Activated CD4-positive, alpha-beta memory T cell treated with anti-CD3 and anti-CD28 coated beads for 36 hours (primary cell): Measurements from ENCODE around the gene EMCN. TPM values are rescaled to one million over a fixed set of nuclear protein-coding genes. Genes with fewer than 3 reads are reported as not detected.
"Not testable (repeated sequence)": the region's sequence is repeated elsewhere in the genome, so short reads cannot be mapped to it uniquely, and the experiment has no call there.

Experiments used
- CTCF ChIA-PET: fragments of 350-600 bp; sonication (Branson Sonifier 250); formaldehyde crosslinking; loops from one replicate; lab custom pipeline; 2021; ENCODE audit warnings: antibody characterized with exemption, inconsistent platforms; lab: Charles Lee
- POLR2A ChIA-PET: fragments of 350-600 bp; sonication (Branson Sonifier 250); formaldehyde crosslinking; loops from one replicate; lab custom pipeline; 2021; ENCODE audit warnings: antibody characterized with exemption; lab: Charles Lee
- DNase-seq: peaks from one replicate; pipeline ENCODE4 v3.0.0-alpha.2; 2020
- H3K27ac Mint-ChIP-seq: one replicate; pipeline ENCODE4 v1.8.0; 2021; ENCODE audit warnings: mixed read lengths
- H3K27me3 Mint-ChIP-seq: one replicate; pipeline ENCODE4 v1.8.0; 2021; ENCODE audit warnings: mixed read lengths
- H3K36me3 Mint-ChIP-seq: one replicate; pipeline ENCODE4 v1.8.0; 2021; ENCODE audit warnings: mixed read lengths
- H3K4me1 Mint-ChIP-seq: one replicate; pipeline ENCODE4 v1.8.0; 2021; ENCODE audit warnings: low read depth, mixed read lengths
- H3K4me3 Mint-ChIP-seq: one replicate; pipeline ENCODE4 v1.8.0; 2021; ENCODE audit warnings: mild to moderate bottlenecking, mixed read lengths
- H3K9me3 Mint-ChIP-seq: one replicate; pipeline ENCODE4 v1.8.0; 2021; ENCODE audit warnings: mixed read lengths
- intact Hi-C: fragments of 100-400 bp; cut with micrococcal nuclease; formaldehyde crosslinking; loops from one replicate; pipeline ENCODE4 v1.15.1; 2023
- total RNA-seq, 2 experiments: library from RNA; stranded (reverse); gene quantifications; one replicate each; pipeline ENCODE4 v1.2.3, GENCODE V29; 2021

The EMCN gene
- total RNA-seq, 2 experiments from 2014 or later: not detected

- Mint-ChIP-seq H3K27me3 (peaks cover 2% of the 10 kb centered on the region), H3K36me3 (no peaks in the 10 kb centered on the region), H3K27ac (no peak overlapping the region), H3K9me3 (no peaks in the 10 kb centered on the region), H3K4me3 (no peak overlapping the region), H3K4me1 (no peaks in the 10 kb centered on the region)
- intact Hi-C loops: no loop called here
- CTCF ChIA-PET: no interaction called here
- no peak for DNase-seq
- POLR2A ChIA-PET: no interaction called here
Observed at GRCh38 chr4:100366213-100366612, 151.6 kb downstream of the EMCN start.

GRCh38 chr4:100362366-100362765 is 155.5 kb downstream of the EMCN start:
- no peaks in the 10 kb centered on the region for H3K4me1 Mint-ChIP-seq
- POLR2A ChIA-PET: no interaction called here
- H3K27me3 Mint-ChIP-seq: no peaks in the 10 kb centered on the region
- H3K27ac Mint-ChIP-seq: no peak overlapping the region
- H3K4me3 Mint-ChIP-seq: no peak overlapping the region
- H3K9me3 Mint-ChIP-seq: peaks cover 9% of the 10 kb centered on the region
- CTCF ChIA-PET: interaction anchor here (0.9 kb wide), 1 partner anchor 10 kb away, joined by 3 read pairs; no protein-coding TSS in a partner anchor
- intact Hi-C loops: no loop called here
- H3K36me3 Mint-ChIP-seq: no peaks in the 10 kb centered on the region
- DNase-seq: no peak

GRCh38 chr4:100361336-100361735 is 156.5 kb downstream of the EMCN start:
- intact Hi-C loops: no loop called here
- DNase-seq: no peak
- CTCF ChIA-PET: no interaction called here
- POLR2A ChIA-PET: no interaction called here
- Mint-ChIP-seq H3K9me3 (peaks cover 14% of the 10 kb centered on the region), H3K27me3 (no peaks in the 10 kb centered on the region), H3K4me3 (no peak overlapping the region), H3K27ac (no peak overlapping the region), H3K4me1 (no peaks in the 10 kb centered on the region), H3K36me3 (no peaks in the 10 kb centered on the region)

- POLR2A ChIA-PET: no interaction called here
- Mint-ChIP-seq H3K27me3 (no peaks in the 10 kb centered on the region), H3K9me3 (peaks cover 16% of the 10 kb centered on the region), H3K27ac (no peak overlapping the region), H3K36me3 (no peaks in the 10 kb centered on the region), H3K4me1 (no peaks in the 10 kb centered on the region), H3K4me3 (no peak overlapping the region)
- intact Hi-C loops: no loop called here
- CTCF ChIA-PET: no interaction called here
- DNase-seq: no peak
Observed at GRCh38 chr4:100360211-100360610, 157.6 kb downstream of the EMCN start.

- no peak for DNase-seq
- intact Hi-C loops: no loop called here
- Mint-ChIP-seq H3K9me3 (peaks cover 16% of the 10 kb centered on the region), H3K36me3 (no peaks in the 10 kb centered on the region), H3K4me3 (no peak overlapping the region), H3K4me1 (no peaks in the 10 kb centered on the region), H3K27me3 (no peaks in the 10 kb centered on the region), H3K27ac (no peak overlapping the region)
- CTCF ChIA-PET: no interaction called here
- POLR2A ChIA-PET: no interaction called here
Observed at GRCh38 chr4:100359441-100359840, 158.4 kb downstream of the EMCN start.

- DNase-seq: no peak
- no peaks in the 10 kb centered on the region for H3K4me1 Mint-ChIP-seq
- intact Hi-C loops: no loop called here
- H3K4me3 Mint-ChIP-seq: no peak overlapping the region
- no peak overlapping the region for H3K27ac Mint-ChIP-seq
- H3K27me3 Mint-ChIP-seq: no peaks in the 10 kb centered on the region
- H3K36me3 Mint-ChIP-seq: no peaks in the 10 kb centered on the region
- CTCF ChIA-PET: no interaction called here
- H3K9me3 Mint-ChIP-seq: peaks cover 16% of the 10 kb centered on the region
- POLR2A ChIA-PET: no interaction called here
Observed at GRCh38 chr4:100357542-100357941, 160.3 kb downstream of the EMCN start.

- H3K36me3 Mint-ChIP-seq: no peaks in the 10 kb centered on the region
- ChIA-PET POLR2A (no interaction called here), CTCF (no interaction called here)
- no peaks in the 10 kb centered on the region for H3K4me1 Mint-ChIP-seq
- peaks cover 23% of the 10 kb centered on the region for H3K9me3 Mint-ChIP-seq
- H3K27ac Mint-ChIP-seq: no peak overlapping the region
- H3K27me3 Mint-ChIP-seq: peaks cover 4% of the 10 kb centered on the region
- no peak overlapping the region for H3K4me3 Mint-ChIP-seq
- no peak for DNase-seq
- intact Hi-C loops: no loop called here
Observed at GRCh38 chr4:100356172-100356571, 161.7 kb downstream of the EMCN start.

- H3K27ac Mint-ChIP-seq, intact Hi-C loops, POLR2A ChIA-PET, H3K4me3 Mint-ChIP-seq, CTCF ChIA-PET, H3K4me1 Mint-ChIP-seq, H3K27me3 Mint-ChIP-seq, H3K36me3 Mint-ChIP-seq, DNase-seq: not testable (repeated sequence)
- H3K9me3 Mint-ChIP-seq: peaks cover 15% of the 10 kb centered on the region
Observed at GRCh38 chr4:100352352-100352751, 165.5 kb downstream of the EMCN start.

- H3K27ac Mint-ChIP-seq: no peak overlapping the region
- intact Hi-C loops: no loop called here
- peaks cover 7% of the 10 kb centered on the region for H3K9me3 Mint-ChIP-seq
- H3K27me3 Mint-ChIP-seq: peaks cover 6% of the 10 kb centered on the region
- H3K36me3 Mint-ChIP-seq: no peaks in the 10 kb centered on the region
- CTCF ChIA-PET: no interaction called here
- no peaks in the 10 kb centered on the region for H3K4me1 Mint-ChIP-seq
- no peak for DNase-seq
- POLR2A ChIA-PET: no interaction called here
- no peak overlapping the region for H3K4me3 Mint-ChIP-seq
Observed at GRCh38 chr4:100348473-100348872, 169.3 kb downstream of the EMCN start.

GRCh38 chr4:100347241-100347640 is 170.6 kb downstream of the EMCN start:
- H3K4me1 Mint-ChIP-seq: no peaks in the 10 kb centered on the region
- ChIA-PET POLR2A (no interaction called here), CTCF (no interaction called here)
- H3K4me3 Mint-ChIP-seq: no peak overlapping the region
- DNase-seq: no peak
- peaks cover 4% of the 10 kb centered on the region for H3K9me3 Mint-ChIP-seq
- H3K27ac Mint-ChIP-seq: no peak overlapping the region
- no peaks in the 10 kb centered on the region for H3K36me3 Mint-ChIP-seq
- H3K27me3 Mint-ChIP-seq: peaks cover 6% of the 10 kb centered on the region
- intact Hi-C loops: no loop called here

GRCh38 chr4:100345585-100345984 is 172.2 kb downstream of the EMCN start:
- ChIA-PET CTCF (no interaction called here), POLR2A (no interaction called here)
- Mint-ChIP-seq H3K9me3 (no peaks in the 10 kb centered on the region), H3K4me3 (no peak overlapping the region), H3K27ac (no peak overlapping the region), H3K27me3 (peaks cover 3% of the 10 kb centered on the region), H3K36me3 (no peaks in the 10 kb centered on the region), H3K4me1 (no peaks in the 10 kb centered on the region)
- no peak for DNase-seq
- intact Hi-C loops: no loop called here
